ENCODE measurements around the gene SFXN1.

Gene SFXN1

GRCh38 chr5:175572886-175573285 lies 94.5 kb downstream of the SFXN1 start:
- TF ChIP-seq CTCF (IDR thresholded peaks at IDR 0.05; ENCODE audit: low read depth, low read length, missing control alignments) = no peak
- no peak for DNase-seq (ENCODE audit: low read depth)
- no peak overlapping the region for H3K4me3 ChIP-seq (ENCODE audit: low read depth, low read length)

GRCh38 chr5:175573493-175574269 lies 95.3 kb downstream of the SFXN1 start:
- no peak for TF ChIP-seq CTCF (IDR thresholded peaks at IDR 0.05; ENCODE audit: low read depth, low read length, missing control alignments)
- no peak for DNase-seq (ENCODE audit: low read depth)
- no peak overlapping the region for H3K4me3 ChIP-seq (ENCODE audit: low read depth, low read length)

GRCh38 chr5:175575301-175575700 lies 96.9 kb downstream of the SFXN1 start:
- no peak for DNase-seq (ENCODE audit: low read depth)
- no peak for TF ChIP-seq CTCF (IDR thresholded peaks at IDR 0.05; ENCODE audit: low read depth, low read length, missing control alignments)
- H3K4me3 ChIP-seq (ENCODE audit: low read depth, low read length) = no peak overlapping the region

GRCh38 chr5:175576096-175576495 lies 97.7 kb downstream of the SFXN1 start:
- H3K4me3 ChIP-seq (ENCODE audit: low read depth, low read length) = no peak overlapping the region
- no peak for DNase-seq (ENCODE audit: low read depth)

GRCh38 chr5:175576591-175576990 lies 98.2 kb downstream of the SFXN1 start:
- no peak for TF ChIP-seq CTCF (IDR thresholded peaks at IDR 0.05; ENCODE audit: low read depth, low read length, missing control alignments)
- DNase-seq (ENCODE audit: low read depth) = no peak
- H3K4me3 ChIP-seq (ENCODE audit: low read depth, low read length) = no peak overlapping the region

More at GRCh38 chr5:175576096-175576495, 97.7 kb downstream of the SFXN1 start:
- TF ChIP-seq CTCF (IDR thresholded peaks at IDR 0.05; ENCODE audit: low read depth, low read length, missing control alignments) = no peak

Measured in GM12864 (cell line).